ENCODE measurements around the gene ADGRF5. TPM values are rescaled to one million over a fixed set of nuclear protein-coding genes. Genes with fewer than 3 reads are reported as not detected.
A peak's percentile ranks its signal among the peaks of the same experiment; 100 is the strongest.

The ADGRF5 gene
- total and polyA plus RNA-seq, 12 donors = 13.3 to 98.5 (median 39.3) TPM

- peak in 2 of 7 donors; percentile 29 to 64 for DNase-seq
- Histone ChIP-seq H3K9me3 (replicated peaks in 1 of 3) (no peaks in the 10 kb centered on the region), H3K36me3 (replicated peaks in 1 of 2) (peaks cover 0 to 7% of the 10 kb centered on the region in 2 donors), H3K27ac (peak overlapping the region in 1 of 5 donors; percentile 40), H3K4me3 (no peak overlapping the region), H3K4me1 (replicated peaks in 1 of 2) (peaks cover 7 to 33% of the 10 kb centered on the region in 2 donors), H3K27me3 (no peaks in the 10 kb centered on the region)
- intact Hi-C loops (cut with DNase I) = no loop called here
- 44 to 57% (median 52%) methylated on average over 3 to 4 of the region's 4 CpGs for WGBS, 4 donors
- TF ChIP-seq POLR2A (IDR thresholded peaks at IDR 0.05) = no peak
- TF ChIP-seq, protein P1, sequence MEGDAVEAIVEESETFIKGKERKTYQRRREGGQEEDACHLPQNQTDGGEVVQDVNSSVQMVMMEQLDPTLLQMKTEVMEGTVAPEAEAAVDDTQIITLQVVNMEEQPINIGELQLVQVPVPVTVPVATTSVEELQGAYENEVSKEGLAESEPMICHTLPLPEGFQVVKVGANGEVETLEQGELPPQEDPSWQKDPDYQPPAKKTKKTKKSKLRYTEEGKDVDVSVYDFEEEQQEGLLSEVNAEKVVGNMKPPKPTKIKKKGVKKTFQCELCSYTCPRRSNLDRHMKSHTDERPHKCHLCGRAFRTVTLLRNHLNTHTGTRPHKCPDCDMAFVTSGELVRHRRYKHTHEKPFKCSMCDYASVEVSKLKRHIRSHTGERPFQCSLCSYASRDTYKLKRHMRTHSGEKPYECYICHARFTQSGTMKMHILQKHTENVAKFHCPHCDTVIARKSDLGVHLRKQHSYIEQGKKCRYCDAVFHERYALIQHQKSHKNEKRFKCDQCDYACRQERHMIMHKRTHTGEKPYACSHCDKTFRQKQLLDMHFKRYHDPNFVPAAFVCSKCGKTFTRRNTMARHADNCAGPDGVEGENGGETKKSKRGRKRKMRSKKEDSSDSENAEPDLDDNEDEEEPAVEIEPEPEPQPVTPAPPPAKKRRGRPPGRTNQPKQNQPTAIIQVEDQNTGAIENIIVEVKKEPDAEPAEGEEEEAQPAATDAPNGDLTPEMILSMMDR (IDR thresholded peaks at IDR 0.05) = no peak
Observed at GRCh38 chr6:46903175-46903574, 18.6 kb downstream of the ADGRF5 start.

DNA sequence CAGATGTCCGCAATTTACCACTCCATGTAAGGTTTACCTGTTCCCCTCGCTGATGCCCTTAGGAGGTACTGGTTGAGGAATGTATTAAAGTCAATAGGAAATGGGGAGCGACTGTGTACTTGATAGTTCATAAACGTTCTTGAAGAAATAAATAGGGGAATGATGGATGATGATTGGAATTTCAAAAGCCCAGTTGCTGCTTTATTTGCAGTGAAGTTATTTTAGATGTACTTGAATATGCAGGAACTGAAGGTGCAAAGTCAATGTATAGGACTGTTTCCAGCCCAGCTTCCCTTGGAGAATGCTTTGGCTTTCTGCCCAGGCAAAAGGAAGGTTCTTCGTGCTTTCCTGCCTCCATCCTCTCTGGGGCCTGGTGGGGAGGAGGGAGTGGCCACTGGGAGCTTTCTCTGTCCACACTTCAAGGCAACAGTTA lies 19.8 kb downstream of the ADGRF5 start:
- TF ChIP-seq POLR2A (IDR thresholded peaks at IDR 0.05) = no peak
- TF ChIP-seq, protein P1 (IDR thresholded peaks at IDR 0.05) = no peak
- Histone ChIP-seq H3K9me3 (replicated peaks in 1 of 3) (no peaks in the 10 kb centered on the region), H3K4me1 (replicated peaks in 1 of 2) (peaks cover 7 to 33% of the 10 kb centered on the region in 2 donors), H3K27ac (peak overlapping the region in 1 of 5 donors; percentile 72), H3K4me3 (no peak overlapping the region), H3K36me3 (replicated peaks in 1 of 2) (peaks cover 0 to 8% of the 10 kb centered on the region in 2 donors), H3K27me3 (no peaks in the 10 kb centered on the region)
- no peak for DNase-seq
- intact Hi-C loops (cut with DNase I) = no loop called here
- 43 to 56% (median 53%) methylated on average over 5 of the region's 5 CpGs for WGBS, 4 donors

DNA sequence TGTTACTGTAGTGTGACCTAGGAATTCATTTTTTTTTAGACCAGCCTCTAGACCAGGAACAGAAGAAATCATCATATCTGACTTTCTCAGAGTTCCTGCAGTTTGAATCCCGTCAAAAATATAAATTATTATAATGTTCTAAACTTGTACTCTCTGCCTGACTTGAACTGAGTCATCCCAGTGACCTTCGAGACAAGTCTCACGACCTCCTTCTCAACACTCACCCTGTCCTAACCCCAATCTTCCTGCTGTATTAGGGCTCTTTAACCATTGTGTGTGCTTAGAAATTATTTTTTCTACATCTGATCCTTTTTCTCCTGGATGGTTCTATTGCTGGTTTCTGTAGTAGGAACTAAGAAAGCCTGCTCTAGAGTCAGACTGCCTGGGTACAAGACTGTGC lies 21.5 kb downstream of the ADGRF5 start:
- Histone ChIP-seq H3K27me3 (no peaks in the 10 kb centered on the region), H3K4me3 (no peak overlapping the region), H3K36me3 (replicated peaks in 1 of 2) (peaks cover 0 to 8% of the 10 kb centered on the region in 2 donors), H3K4me1 (replicated peaks in 1 of 2) (peaks cover 7 to 33% of the 10 kb centered on the region in 2 donors), H3K27ac (peak overlapping the region in 2 of 5 donors; percentile 23 to 72), H3K9me3 (replicated peaks in 1 of 3) (no peaks in the 10 kb centered on the region)
- intact Hi-C loops (cut with DNase I) = no loop called here
- no peak for TF ChIP-seq POLR2A (IDR thresholded peaks at IDR 0.05)
- TF ChIP-seq, protein P1 (IDR thresholded peaks at IDR 0.05) = no peak
- WGBS, 4 donors = 7 to 23% (median 8%) methylated on average over 3 of the region's 3 CpGs
- DNase-seq = no peak

DNA sequence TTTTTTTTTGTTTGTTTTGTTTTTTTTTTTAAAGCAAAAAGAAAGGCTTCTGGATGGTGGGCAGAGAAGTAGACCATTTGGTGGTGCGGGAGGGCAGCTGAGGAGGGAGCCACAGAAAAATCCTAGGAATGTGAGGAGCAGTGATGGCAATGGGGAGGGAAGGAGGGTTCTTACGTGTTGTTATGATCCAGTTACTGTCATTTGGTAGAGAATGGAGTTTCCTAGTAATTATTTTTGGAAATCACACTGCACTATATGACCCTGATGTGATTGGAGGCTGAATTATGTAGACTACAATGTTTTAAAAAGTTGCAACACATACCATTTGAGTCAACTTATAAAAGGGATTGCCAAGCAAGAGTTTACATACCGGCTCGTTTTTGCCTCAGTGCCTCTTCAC lies 22.1 kb downstream of the ADGRF5 start:
- 66 to 76% (median 69%) methylated on average over 4 of the region's 4 CpGs for WGBS, 4 donors
- Histone ChIP-seq H3K4me3 (no peak overlapping the region), H3K36me3 (replicated peaks in 1 of 2) (peaks cover 0 to 8% of the 10 kb centered on the region in 2 donors), H3K4me1 (replicated peaks in 1 of 2) (peaks cover 7 to 33% of the 10 kb centered on the region in 2 donors), H3K9me3 (replicated peaks in 1 of 3) (no peaks in the 10 kb centered on the region), H3K27ac (peak overlapping the region in 2 of 5 donors; percentile 64 to 72), H3K27me3 (no peaks in the 10 kb centered on the region)
- no peak for TF ChIP-seq POLR2A (IDR thresholded peaks at IDR 0.05)
- TF ChIP-seq, protein P1 (IDR thresholded peaks at IDR 0.05) = no peak
- intact Hi-C loops (cut with DNase I) = no loop called here
- no peak for DNase-seq

All from adrenal gland (tissue), 12 donors.